Stimulated activated CD4-positive, alpha-beta T cell treated with anti-CD3 and anti-CD28 coated beads, Interleukin-2, amount 100 ng/mL, for 4 hours (primary cell): ENCODE data around the gene BANF2.

Source experiments
- DNase-seq: peaks from one replicate; pipeline ENCODE4 v3.0.0-alpha.2; 2020; ENCODE audit warnings: low read depth

Gene BANF2

DNA sequence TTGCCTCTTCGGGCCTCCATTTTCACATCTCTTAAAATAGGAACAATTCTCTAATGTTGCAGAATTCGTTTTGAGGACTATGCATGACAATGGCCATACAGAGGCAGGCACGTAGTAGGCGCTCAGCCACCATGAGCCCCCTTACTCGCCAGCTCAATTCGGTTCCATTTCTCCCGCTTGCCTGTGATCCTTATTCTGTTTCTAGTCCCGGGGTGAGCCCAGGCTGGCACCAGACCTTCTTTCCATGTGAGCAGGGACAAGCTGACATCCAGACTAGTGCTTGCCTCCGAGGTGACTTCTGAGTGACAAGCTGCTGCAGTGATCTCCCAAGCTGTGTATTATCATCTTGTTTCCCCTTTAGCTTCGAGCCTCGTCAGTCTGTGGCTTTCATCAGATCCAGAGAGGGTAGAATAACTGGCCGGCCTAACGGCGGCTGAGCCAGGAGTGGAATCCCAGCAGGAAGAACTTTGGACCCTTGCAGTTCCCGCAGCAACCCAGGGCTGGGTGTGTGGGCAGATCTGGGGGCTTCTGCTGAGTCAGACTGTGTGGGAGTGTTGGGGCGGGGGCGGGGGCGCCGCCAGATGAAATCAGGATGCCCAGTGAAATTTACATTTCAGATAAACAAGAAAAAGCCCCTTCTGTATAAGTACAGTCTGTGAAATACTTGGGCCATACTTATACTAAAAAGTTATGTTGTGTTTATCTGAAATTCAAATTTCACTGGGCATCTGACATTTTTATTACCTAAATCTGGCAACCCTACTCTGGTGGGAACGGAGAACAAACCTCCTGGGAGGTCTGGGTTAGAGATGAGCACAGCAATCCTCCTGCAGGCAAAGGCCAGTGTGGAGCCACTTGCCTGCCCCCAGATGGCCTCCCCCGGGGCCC, 10.9 kb downstream of the BANF2 start:
- no peak for DNase-seq

DNA sequence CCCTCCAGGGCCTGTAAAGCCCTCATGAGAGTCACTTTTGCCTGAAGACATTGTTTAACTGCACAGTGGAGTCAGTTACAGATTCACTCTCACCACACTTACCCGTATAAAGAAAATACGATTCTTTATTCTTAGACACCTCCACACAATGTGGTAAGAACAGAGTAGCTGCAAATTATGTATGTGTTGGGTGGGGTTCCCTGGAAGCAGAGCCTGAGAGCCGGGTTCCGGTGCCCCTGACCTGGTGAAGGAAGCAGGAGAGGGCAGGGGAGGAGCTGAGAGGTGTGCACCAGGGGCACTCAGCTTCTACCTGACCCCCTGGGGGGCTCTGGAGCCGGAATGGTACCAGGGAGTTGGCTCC, 11.5 kb downstream of the BANF2 start:
- no peak for DNase-seq

DNA sequence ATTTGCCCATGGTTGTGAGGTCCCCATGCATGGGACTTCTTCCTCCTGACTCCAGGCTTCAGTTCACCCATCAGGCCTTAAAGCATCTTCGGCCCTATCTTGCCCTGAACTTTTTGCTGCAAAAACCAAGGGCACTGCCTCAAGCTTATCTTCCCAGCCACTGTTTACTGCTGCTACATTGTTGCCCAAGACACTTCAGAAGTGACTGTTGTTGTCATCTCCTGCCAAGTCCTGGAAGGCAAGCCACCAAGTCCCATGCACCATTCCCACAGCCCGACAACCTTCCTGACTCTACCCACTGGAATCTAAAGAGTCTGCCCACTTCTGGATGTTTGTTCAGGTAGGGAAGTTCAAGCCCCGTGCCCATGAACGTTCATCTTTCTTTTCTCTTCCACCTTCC, 12.4 kb downstream of the BANF2 start:
- no peak for DNase-seq

DNA sequence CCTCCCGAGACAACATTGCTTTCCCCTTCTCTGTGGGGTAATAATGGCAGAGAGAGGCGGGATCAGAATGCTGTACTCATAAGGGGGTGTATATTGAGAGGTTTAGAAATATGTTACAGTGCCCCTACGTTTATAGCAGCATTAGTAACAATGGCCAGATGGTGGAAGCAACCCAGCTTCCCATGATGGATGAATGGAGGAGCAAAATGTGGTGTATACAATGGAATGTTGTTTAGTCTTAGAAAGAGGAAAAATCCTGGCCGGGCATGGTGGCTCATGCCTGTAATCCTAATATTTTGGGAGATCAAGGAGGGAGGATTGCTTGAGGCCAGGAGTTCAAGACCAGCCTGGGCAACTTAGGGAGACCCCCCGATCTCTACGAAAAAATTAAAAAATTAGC, 12.9 kb downstream of the BANF2 start:
- no peak for DNase-seq

DNA sequence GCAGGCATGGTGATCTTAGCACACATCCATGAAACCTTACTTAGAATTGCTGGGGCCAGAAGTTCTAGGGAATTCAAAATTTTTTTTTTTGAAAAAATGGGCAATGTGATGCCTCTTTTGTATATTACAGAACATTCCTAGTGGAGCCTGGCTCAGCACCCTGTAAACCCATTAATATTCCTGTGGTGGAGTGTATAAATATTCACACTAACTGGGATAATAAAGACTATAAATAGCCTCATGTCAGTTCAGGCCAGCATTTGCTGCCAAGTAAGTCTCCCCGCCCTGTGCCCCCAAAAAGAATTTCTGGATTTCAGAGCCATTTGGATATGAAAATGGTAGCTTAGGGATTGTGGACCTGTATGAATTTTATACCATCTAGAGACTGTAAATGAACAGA, 14.8 kb downstream of the BANF2 start:
- no peak for DNase-seq

DNA sequence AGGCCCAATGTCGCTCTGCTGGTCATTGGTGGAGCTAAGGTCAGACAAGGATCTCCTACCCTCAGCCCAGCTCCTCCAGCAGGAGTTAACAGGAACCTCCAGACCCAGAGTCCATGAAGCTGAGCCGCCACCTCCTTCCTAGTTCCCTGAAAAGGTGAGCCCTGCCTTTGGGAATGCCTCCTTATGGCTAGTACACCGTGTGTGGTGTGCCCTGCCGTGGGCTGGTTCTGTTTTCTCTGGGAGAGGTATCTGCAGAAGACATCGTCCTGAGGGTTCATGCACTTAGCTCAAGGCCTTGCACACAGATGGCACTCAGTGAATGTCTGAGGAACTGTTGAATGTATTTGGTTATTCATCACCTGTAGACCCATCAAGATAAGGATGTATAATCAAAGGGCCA, 15.3 kb downstream of the BANF2 start:
- DNase-seq, result no peak

DNA sequence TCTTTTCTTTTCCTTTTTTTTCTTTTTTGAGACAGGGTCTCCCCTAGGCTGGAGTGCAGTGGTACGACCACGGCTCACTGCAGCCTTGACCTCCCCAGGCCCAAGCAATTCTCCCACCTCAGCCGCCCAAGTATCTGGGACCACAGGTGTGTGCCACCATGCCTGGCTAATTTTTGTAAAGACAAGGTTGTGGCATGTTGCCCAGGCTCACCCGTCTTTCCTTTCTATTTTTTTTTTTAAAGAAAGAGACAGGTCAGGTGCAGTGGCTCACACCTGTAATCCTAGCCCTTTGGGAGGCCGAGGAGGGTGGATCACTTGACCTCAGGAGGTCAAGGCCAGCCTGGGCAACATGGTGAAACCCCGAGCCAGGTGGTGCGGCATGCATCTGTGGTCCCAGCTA, 16.6 kb downstream of the BANF2 start:
- DNase-seq, result no peak

DNA sequence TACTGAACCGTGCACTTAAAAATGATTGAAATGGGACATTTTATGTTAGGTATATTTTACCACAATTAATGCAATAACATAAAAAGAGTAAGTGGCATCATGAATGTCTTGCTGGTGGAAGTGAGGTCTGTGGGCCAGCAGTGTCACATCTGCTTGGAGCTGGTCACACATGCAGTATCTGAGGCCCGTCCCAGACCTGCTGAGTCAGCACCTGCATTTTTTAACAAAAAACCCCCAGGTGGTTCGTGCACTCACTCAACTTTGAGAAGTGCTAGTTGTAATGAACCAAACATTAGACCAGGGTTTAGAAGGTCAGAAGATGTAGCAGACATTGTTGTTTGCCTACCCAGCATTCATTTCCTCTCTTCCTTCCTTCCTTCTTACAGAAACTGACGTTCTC, 21.0 kb downstream of the BANF2 start:
- DNase-seq, result no peak

DNA sequence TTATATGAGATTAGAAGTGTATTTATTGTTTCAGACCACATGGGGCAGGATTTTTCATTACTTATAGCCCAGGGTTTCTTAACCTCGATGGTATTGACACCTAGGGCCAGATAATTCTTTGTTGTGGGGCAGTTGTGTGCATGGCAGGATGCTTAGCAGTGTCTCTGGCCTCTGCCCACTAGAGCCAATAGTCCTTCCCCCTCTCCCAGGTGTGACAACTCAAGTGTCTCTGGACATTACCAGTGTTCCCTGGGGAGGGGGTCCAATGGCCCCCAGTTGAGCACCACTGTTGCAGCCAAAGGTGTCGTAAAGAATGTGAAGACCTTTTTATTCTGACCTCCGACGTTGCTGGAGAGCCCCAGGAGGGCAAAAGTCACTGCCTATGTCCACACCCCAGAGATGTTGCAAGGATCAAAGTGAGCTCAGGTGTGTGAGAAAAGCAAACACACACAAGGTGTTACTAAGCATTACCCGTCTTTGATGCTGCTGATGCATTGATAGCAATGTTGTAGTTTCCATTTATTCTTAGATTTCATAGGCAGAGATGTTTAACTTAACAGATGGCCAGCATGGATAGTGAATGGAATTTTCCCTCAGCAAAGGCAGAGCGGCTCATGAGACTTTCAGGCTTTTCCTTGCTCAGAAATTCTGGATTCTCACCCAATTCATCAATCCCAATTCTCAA, 22.2 kb downstream of the BANF2 start:
- DNase-seq, result no peak

DNA sequence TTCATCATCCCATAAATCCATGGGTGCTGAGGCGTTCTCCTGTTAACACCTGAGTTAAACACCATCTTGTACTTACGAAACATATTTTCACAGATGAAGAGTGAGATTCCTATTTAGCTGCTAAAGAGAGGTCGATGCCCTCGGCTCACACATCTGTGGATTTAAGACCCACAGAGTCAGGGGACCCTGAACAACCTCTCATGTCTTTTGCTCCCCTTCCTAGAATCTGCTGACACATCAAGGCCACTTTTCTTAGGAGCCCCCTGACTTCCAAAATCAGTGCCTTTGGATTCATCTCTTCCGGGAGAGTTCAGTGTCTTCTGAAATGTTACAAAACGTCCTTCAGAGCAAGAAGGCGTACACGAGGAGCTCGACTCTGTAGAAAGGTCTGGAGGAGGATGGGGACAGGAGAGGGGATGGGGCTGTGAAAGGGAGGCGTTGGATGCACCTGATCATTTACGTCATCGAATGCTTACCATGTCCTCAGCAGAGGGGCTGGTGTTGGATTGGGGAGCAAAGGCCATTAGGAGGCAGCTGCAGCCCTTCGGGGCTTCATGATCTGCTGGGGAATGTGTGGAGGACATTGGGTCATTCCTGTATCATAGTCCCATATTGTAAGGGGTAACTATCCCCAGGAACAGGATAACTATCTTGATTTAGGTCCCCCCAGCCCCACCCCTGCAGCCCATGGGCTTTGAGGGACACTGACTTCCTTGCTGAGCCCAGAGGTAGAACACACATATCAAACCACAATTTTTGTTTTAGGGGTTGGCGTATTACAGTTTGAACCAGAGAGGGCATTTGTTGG, 22.9 kb downstream of the BANF2 start:
- DNase-seq, result no peak

DNA sequence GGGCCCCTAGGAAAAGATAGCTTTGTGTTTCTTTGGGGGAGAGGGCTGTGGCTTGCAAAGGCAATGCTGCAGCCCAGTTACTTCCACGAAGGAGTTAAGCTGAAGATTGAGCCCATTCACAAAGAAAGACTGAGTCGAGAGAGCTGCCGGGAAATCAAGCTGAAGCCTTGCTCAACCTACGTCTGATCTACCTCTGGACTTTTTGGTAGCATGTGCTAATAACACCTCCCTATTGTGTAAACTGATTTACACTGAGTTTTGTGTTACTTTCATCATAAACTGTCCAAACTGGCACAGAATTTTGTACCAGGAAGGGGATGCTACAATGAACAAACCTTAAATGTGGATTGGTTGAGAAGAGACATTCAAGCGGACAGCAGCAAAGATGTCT, 23.5 kb downstream of the BANF2 start:
- DNase-seq, result no peak

DNA sequence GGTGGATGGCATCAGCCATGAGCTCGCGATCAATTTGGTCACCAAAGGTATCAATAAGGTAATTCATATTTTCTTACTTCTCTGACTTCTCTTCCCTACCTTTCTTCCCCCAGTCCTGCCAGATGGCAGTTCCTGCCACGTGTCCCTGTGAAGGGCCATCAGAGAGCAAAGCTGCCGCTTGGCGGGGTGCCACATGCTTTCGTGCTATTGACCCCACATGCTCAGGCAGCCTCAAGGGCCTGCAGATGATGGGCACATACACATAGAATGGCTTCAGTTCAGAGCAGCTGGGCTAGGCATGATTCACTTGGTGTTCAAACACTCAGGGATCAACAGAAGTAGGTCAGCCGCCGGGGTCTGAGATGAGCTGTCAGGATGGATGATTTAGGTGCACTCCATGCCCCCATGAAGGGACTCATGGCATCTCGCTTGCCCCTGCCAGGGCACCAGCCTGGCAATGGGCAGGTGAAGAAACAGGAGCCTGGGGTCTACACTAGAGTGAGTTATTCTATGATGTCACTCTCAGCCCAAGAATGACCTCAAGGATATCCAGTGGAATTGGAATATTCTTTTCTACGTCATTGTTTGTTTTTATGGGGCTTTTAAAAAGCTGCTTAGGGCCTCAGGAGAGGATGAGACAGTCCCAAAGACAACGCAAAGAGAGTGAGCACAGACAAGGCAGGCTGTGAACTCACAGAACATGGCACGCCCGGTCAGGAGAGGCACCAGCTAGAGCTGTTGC, 25.5 kb downstream of the BANF2 start:
- DNase-seq, result no peak

DNA sequence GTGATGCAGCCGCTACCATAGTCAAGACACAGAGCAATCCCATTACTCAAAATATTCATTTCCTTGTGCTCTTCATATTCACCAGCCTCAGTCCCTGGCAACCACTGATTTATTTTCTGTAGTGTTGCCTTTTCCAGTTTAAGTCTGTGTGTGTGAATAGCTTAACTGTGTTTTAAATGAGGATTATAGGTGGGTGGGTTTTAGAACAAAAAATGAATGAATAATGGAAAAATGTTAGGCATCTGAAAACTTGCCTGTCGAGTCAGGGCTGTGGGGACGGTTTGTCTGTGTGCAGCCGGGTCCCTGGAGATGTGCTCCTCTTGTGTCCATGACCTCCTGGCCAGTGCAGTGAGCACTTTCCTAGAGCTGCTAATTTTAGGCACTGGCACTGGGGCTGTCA, 27.1 kb downstream of the BANF2 start:
- DNase-seq, result no peak

DNA sequence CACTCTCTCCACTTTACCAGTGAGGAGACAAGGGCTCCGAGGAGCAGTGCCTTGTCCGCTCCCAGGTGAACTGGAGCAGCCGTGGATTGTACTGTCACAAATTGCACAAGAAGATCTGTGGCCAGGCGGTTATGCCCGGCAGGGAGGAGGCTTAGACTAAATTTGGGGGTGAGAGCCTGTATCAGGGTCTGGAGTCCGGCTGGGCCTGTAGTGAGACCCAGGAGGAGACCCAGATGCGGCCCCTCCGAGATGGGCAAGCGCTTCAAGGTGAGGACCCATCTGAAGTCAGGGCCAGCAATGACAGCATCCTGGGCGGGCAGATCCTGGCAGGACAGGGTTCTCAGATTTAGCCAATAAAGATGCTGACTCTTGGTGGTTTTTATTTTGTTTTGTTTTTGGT, 27.6 kb downstream of the BANF2 start:
- DNase-seq, result no peak

DNA sequence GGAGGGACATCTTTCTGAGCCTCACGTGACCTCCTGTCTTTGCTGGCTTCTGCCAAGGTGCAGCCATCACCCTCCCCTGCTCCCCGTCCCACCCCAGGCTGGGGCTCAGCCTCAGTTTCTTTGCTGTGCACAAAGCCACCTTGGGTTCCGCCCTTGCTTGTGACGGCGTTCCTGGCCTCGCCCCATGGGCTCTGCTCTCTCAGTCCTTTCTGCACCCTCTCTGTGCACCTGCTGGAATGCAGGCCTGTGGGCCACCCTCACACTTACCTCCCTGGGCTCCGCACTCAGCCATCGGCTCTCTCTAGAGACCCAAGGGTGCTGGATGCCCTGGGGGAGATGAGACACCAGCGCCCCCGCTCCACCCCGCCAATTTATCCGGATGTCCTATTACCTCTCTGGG, 28.3 kb downstream of the BANF2 start:
- no peak for DNase-seq

DNA sequence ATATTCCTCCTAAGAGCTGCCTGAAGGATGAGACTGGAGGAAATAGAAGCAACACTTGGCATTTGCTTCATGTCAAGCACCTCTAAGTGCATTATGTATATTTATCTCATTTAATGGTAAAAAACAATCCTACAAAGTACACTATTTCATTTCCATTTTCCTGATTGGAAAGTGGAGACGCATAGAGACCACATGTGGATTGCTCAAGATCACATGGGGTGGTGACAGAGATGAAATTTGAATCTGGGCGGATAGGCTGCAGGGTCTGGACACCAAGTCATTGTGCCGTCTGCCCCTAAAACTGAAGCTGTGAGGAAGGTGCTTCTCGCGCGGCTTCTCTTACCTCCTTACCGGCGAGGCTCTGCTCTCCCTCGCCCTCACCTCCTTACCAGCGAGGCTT, 30.3 kb downstream of the BANF2 start:
- DNase-seq, result no peak

DNA sequence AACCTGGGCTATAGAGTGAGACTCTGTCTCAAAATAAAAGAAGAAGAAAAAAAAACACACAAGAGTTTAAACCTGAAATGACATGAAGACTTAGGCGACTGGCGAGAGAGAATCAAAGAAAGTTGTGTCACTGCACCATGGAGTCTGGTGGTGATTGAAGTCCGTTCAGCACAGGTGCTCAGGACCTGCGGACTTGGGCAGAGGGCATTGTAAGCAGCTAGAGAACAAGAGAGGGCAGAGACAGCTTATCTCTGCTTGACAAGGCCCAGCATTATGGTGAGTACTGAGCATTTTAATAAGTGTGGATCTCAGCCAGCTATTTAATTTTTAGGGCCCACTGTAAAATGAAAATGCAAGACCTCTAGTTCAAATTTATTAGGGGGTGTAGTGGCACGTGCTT, 31.5 kb downstream of the BANF2 start:
- no peak for DNase-seq

DNA sequence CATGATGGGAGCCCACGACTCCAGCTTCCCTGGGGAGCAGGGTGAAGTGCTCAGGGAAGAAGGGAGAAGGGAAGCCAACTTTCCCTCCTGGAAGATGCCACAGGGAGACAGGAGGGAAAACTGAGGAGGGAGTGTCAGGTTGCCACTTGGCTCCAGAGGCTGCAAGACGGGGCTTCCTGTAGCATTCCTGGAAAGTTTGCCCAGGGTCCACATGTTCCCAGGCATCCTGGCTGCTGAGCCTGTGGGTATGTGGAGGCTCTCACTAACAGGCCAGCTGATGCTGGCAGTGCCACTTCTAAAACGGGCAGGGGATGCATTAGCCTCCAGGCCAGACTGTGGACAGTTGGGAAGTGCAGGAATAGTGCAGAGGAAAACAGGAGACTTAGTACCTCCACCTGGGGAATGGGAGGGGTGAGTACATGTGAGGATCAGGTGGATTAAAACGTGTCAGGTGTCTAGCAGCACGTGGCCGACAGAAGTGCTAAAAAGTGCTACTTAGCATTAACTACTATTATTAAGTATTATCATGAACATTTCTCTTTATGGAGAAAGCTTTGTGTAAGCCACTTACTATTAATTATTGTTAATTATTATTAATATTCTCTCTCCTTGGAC, 33.2 kb downstream of the BANF2 start:
- DNase-seq, result no peak

DNA sequence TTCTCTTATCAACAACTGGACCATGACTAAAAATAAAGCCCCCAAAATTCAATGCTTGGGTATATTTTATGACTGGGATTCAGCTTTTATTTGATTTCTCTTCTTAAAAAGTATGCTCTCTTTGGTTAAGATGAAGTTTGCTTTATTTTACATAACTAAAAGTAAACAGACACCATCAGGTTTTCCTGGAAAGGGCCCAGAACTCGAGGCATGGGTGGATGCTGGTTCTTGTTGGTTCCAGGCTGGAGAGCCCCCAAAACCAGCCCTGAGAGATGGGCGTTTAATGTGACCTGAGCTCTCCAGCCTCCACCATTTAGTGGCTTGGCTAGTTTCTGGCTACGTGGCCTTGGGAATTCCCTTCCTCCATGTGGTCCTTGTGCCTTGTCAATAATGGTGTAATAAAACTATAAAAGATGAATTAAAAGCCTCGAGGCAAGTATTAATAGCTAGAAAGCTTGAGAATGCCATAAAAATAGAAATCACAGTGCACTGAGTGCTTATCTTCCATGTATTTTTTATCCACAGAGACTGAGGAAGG, 34.1 kb downstream of the BANF2 start:
- DNase-seq, result no peak

DNA sequence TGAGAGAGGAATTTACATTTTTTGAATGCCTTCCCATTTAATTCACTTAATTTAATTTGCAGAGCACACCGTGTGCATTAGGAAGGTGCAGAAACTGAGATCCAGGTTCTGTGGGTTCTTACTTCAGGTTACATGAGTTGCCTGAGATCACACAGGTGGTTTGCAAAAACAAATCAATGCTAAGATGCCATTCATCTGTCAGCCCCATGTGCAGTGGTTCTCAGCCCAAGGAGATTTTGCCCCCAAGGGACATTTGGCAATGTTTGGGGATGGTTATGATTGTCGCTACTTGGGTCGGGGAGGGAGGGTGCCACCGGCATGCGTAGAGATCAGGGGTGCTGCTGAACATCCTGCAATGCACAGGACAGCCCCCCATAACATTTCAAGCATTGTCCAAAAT, 34.6 kb downstream of the BANF2 start:
- no peak for DNase-seq

DNA sequence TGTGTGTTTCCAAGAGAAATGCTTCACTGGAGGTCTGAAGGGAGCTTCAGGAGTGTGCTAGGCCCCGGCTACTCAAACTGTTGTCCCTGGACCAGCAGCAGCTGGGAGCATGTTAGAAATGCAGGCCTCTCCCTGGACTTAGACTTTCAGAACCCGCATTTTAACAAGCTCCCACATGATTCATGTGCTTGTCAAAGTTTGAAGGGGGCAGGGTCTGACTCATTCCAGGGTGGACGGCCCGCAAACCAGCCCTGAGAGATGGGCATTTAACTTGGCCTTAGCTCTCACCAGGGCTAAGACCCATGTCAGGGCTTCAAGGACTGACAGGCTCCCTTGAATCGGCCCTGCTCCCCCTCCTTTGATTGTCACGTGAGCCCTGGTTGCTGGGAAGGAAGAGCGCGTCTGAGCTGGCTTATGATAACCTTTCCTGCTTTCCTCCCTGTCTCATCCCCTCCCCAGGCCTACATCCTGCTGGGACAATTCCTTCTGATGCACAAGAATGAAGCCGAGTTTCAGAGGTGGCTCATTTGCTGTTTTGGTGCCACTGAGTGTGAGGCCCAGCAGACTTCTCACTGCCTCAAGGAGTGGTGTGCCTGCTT, 35.5 kb downstream of the BANF2 start:
- no peak for DNase-seq
